ENCODE data around the gene CFTR.

DNA sequence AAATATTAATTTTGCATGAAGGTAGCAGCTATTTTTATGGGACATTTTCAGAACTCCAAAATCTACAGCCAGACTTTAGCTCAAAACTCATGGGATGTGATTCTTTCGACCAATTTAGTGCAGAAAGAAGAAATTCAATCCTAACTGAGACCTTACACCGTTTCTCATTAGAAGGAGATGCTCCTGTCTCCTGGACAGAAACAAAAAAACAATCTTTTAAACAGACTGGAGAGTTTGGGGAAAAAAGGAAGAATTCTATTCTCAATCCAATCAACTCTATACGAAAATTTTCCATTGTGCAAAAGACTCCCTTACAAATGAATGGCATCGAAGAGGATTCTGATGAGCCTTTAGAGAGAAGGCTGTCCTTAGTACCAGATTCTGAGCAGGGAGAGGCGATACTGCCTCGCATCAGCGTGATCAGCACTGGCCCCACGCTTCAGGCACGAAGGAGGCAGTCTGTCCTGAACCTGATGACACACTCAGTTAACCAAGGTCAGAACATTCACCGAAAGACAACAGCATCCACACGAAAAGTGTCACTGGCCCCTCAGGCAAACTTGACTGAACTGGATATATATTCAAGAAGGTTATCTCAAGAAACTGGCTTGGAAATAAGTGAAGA is 112.3 kb downstream of the CFTR start:
- no peak for TF ChIP-seq TCF7L2 (IDR thresholded peaks at IDR 0.05; ENCODE audit: borderline replicate concordance, low read depth, low read length)
- TF ChIP-seq SALL2 (tag by site-specific recombination; IDR thresholded peaks at IDR 0.05; ENCODE audit: borderline replicate concordance): no peak
- no peak for TF ChIP-seq KLF9 (tag by site-specific recombination; IDR thresholded peaks at IDR 0.05; ENCODE audit: low read depth)
- TF ChIP-seq, protein P1, sequence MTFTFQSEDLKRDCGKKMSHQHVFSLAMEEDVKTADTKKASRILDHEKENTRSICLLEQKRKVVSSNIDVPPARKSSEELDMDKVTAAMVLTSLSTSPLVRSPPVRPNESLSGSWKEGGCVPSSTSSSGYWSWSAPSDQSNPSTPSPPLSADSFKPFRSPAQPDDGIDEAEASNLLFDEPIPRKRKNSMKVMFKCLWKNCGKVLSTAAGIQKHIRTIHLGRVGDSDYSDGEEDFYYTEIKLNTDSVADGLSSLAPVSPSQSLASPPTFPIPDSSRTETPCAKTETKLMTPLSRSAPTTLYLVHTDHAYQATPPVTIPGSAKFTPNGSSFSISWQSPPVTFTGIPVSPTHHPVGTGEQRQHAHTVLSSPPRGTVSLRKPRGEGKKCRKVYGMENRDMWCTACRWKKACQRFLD (tag by site-specific recombination; IDR thresholded peaks at IDR 0.05): no peak
- TF ChIP-seq ZNF626 (tag by site-specific recombination; IDR thresholded peaks at IDR 0.05): no peak
- TF ChIP-seq, protein P2, sequence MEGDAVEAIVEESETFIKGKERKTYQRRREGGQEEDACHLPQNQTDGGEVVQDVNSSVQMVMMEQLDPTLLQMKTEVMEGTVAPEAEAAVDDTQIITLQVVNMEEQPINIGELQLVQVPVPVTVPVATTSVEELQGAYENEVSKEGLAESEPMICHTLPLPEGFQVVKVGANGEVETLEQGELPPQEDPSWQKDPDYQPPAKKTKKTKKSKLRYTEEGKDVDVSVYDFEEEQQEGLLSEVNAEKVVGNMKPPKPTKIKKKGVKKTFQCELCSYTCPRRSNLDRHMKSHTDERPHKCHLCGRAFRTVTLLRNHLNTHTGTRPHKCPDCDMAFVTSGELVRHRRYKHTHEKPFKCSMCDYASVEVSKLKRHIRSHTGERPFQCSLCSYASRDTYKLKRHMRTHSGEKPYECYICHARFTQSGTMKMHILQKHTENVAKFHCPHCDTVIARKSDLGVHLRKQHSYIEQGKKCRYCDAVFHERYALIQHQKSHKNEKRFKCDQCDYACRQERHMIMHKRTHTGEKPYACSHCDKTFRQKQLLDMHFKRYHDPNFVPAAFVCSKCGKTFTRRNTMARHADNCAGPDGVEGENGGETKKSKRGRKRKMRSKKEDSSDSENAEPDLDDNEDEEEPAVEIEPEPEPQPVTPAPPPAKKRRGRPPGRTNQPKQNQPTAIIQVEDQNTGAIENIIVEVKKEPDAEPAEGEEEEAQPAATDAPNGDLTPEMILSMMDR (tag by site-specific recombination; IDR thresholded peaks at IDR 0.05): no peak
- TF ChIP-seq, protein P3, sequence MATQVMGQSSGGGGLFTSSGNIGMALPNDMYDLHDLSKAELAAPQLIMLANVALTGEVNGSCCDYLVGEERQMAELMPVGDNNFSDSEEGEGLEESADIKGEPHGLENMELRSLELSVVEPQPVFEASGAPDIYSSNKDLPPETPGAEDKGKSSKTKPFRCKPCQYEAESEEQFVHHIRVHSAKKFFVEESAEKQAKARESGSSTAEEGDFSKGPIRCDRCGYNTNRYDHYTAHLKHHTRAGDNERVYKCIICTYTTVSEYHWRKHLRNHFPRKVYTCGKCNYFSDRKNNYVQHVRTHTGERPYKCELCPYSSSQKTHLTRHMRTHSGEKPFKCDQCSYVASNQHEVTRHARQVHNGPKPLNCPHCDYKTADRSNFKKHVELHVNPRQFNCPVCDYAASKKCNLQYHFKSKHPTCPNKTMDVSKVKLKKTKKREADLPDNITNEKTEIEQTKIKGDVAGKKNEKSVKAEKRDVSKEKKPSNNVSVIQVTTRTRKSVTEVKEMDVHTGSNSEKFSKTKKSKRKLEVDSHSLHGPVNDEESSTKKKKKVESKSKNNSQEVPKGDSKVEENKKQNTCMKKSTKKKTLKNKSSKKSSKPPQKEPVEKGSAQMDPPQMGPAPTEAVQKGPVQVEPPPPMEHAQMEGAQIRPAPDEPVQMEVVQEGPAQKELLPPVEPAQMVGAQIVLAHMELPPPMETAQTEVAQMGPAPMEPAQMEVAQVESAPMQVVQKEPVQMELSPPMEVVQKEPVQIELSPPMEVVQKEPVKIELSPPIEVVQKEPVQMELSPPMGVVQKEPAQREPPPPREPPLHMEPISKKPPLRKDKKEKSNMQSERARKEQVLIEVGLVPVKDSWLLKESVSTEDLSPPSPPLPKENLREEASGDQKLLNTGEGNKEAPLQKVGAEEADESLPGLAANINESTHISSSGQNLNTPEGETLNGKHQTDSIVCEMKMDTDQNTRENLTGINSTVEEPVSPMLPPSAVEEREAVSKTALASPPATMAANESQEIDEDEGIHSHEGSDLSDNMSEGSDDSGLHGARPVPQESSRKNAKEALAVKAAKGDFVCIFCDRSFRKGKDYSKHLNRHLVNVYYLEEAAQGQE (tag by site-specific recombination; IDR thresholded peaks at IDR 0.05): no peak
- TF ChIP-seq ZNF133 (tag by site-specific recombination; IDR thresholded peaks at IDR 0.05): no peak
- TF ChIP-seq, protein P4, sequence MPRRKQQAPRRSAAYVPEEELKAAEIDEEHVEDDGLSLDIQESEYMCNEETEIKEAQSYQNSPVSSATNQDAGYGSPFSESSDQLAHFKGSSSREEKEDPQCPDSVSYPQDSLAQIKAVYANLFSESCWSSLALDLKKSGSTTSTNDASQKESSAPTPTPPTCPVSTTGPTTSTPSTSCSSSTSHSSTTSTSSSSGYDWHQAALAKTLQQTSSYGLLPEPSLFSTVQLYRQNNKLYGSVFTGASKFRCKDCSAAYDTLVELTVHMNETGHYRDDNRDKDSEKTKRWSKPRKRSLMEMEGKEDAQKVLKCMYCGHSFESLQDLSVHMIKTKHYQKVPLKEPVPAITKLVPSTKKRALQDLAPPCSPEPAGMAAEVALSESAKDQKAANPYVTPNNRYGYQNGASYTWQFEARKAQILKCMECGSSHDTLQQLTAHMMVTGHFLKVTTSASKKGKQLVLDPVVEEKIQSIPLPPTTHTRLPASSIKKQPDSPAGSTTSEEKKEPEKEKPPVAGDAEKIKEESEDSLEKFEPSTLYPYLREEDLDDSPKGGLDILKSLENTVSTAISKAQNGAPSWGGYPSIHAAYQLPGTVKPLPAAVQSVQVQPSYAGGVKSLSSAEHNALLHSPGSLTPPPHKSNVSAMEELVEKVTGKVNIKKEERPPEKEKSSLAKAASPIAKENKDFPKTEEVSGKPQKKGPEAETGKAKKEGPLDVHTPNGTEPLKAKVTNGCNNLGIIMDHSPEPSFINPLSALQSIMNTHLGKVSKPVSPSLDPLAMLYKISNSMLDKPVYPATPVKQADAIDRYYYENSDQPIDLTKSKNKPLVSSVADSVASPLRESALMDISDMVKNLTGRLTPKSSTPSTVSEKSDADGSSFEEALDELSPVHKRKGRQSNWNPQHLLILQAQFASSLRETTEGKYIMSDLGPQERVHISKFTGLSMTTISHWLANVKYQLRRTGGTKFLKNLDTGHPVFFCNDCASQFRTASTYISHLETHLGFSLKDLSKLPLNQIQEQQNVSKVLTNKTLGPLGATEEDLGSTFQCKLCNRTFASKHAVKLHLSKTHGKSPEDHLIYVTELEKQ (tag by site-specific recombination; IDR thresholded peaks at IDR 0.05; ENCODE audit: borderline replicate concordance): no peak
- TF ChIP-seq ZNF747 (tag by site-specific recombination; IDR thresholded peaks at IDR 0.05): no peak
